Subcutaneous abdominal adipose tissue (tissue), 5 donors: ENCODE results near the gene SLC38A10.
"Not testable (repeated sequence)": the region's sequence is repeated elsewhere in the genome, so short reads cannot be mapped to it uniquely, and the experiment has no call there.

Source experiments
- H3K27ac ChIP-seq: one replicate; pipeline ENCODE4 v1.7.0; 2013; ENCODE audit warnings: low read depth, mild to moderate bottlenecking, inconsistent platforms, low read length, moderate library complexity
- H3K27me3 ChIP-seq, 5 donors: one replicate each; pipeline ENCODE4 v1.7.0; 2013; ENCODE audit warnings: low read length in 5 of 5, inconsistent platforms in 1 of 5; ENCODE audit not compliant: control insufficient read depth in 5 of 5, insufficient read depth in 4 of 5
- H3K36me3 ChIP-seq, 5 donors: one replicate each; pipeline ENCODE4 v1.7.0; 2013; ENCODE audit warnings: low read length in 5 of 5; ENCODE audit not compliant: control insufficient read depth in 5 of 5, insufficient read depth in 5 of 5
- H3K4me1 ChIP-seq, 5 donors: one replicate each; pipeline ENCODE4 v1.7.0; 2013; ENCODE audit warnings: low read length in 5 of 5, mild to moderate bottlenecking in 3 of 5, moderate library complexity in 1 of 5; ENCODE audit not compliant: control insufficient read depth in 5 of 5, insufficient read depth in 5 of 5
- H3K4me3 ChIP-seq, 5 donors: one replicate each; pipeline ENCODE4 v1.7.0; 2013; ENCODE audit warnings: low read length in 5 of 5, low read depth in 1 of 5
- H3K9ac ChIP-seq, 5 donors: one replicate each; pipeline ENCODE4 v1.7.0; 2013; ENCODE audit warnings: low read length in 5 of 5, mild to moderate bottlenecking in 4 of 5, moderate library complexity in 3 of 5
- H3K9me3 ChIP-seq, 5 donors: one replicate each; pipeline ENCODE4 v1.7.0; 2013; ENCODE audit warnings: low read length in 5 of 5; ENCODE audit not compliant: control insufficient read depth in 5 of 5
- donor health status: healthy.
- donor health status: healthy.
- donor health status: healthy.
- donor health status: healthy.
- donor health status: healthy.

SLC38A10 gene

GRCh38 chr17:81231121-81231645 lies 63.9 kb downstream of the SLC38A10 start:
- Histone ChIP-seq H3K27ac (no peak overlapping the region), H3K4me1 (peaks cover 0 to 9% (median 0%) of the 10 kb centered on the region in 5 donors), H3K4me3 (no peak overlapping the region), H3K9ac (no peak overlapping the region), H3K36me3 (peaks cover 0 to 63% (median 52%) of the 10 kb centered on the region in 5 donors), H3K9me3 (peaks cover 0 to 3% (median 0%) of the 10 kb centered on the region in 5 donors), H3K27me3 (no peaks in the 10 kb centered on the region)

- no peak overlapping the region for H3K4me3 ChIP-seq
- H3K9ac ChIP-seq: no peak overlapping the region
- H3K27ac ChIP-seq: no peak overlapping the region
- H3K4me1 ChIP-seq: peaks cover 0 to 9% (median 0%) of the 10 kb centered on the region in 5 donors
- H3K36me3 ChIP-seq: peaks cover 0 to 60% (median 52%) of the 10 kb centered on the region in 5 donors
- no peaks in the 10 kb centered on the region for H3K27me3 ChIP-seq
- peaks cover 0 to 3% (median 0%) of the 10 kb centered on the region in 5 donors for H3K9me3 ChIP-seq
Measured at GRCh38 chr17:81230043-81230820, 64.9 kb downstream of the SLC38A10 start.

GRCh38 chr17:81229666-81229920 lies 65.5 kb downstream of the SLC38A10 start:
- H3K9me3 ChIP-seq: peaks cover 0 to 3% (median 0%) of the 10 kb centered on the region in 5 donors
- H3K4me1 ChIP-seq: peaks cover 0 to 9% (median 0%) of the 10 kb centered on the region in 5 donors
- peaks cover 0 to 57% (median 52%) of the 10 kb centered on the region in 5 donors for H3K36me3 ChIP-seq
- no peak overlapping the region for H3K9ac ChIP-seq
- no peak overlapping the region for H3K4me3 ChIP-seq
- H3K27me3 ChIP-seq: no peaks in the 10 kb centered on the region
- no peak overlapping the region for H3K27ac ChIP-seq

- Histone ChIP-seq H3K4me3 (no peak overlapping the region), H3K9me3 (peaks cover 0 to 3% (median 0%) of the 10 kb centered on the region in 5 donors), H3K4me1 (peaks cover 0 to 9% (median 0%) of the 10 kb centered on the region in 5 donors), H3K9ac (no peak overlapping the region), H3K27me3 (no peaks in the 10 kb centered on the region), H3K36me3 (peaks cover 0 to 56% (median 52%) of the 10 kb centered on the region in 5 donors), H3K27ac (no peak overlapping the region)
Measured at GRCh38 chr17:81228834-81229665, 66.1 kb downstream of the SLC38A10 start.

GRCh38 chr17:81228420-81228819 lies 66.7 kb downstream of the SLC38A10 start:
- H3K27me3 ChIP-seq: no peaks in the 10 kb centered on the region
- H3K9ac ChIP-seq: no peak overlapping the region
- peaks cover 0 to 50% (median 47%) of the 10 kb centered on the region in 5 donors for H3K36me3 ChIP-seq
- peaks cover 3 to 15% (median 6%) of the 10 kb centered on the region in 5 donors for H3K4me1 ChIP-seq
- H3K4me3 ChIP-seq: no peak overlapping the region
- H3K9me3 ChIP-seq: peaks cover 0 to 3% (median 0%) of the 10 kb centered on the region in 5 donors
- no peak overlapping the region for H3K27ac ChIP-seq

- peaks cover 0 to 43% (median 42%) of the 10 kb centered on the region in 5 donors for H3K36me3 ChIP-seq
- peaks cover 3 to 20% (median 9%) of the 10 kb centered on the region in 5 donors for H3K4me1 ChIP-seq
- not testable (repeated sequence) for H3K9ac ChIP-seq, H3K27ac ChIP-seq, H3K9me3 ChIP-seq, H3K27me3 ChIP-seq, H3K4me3 ChIP-seq
Measured at GRCh38 chr17:81227630-81228029, 67.5 kb downstream of the SLC38A10 start.

GRCh38 chr17:81223762-81224130 lies 71.4 kb downstream of the SLC38A10 start:
- Histone ChIP-seq H3K9ac (peak overlapping the region in 4 of 5 donors; percentile 48 to 66 (median 57)), H3K4me3 (peak overlapping the region; percentile 47 to 69 (median 62)), H3K27ac (peak overlapping the region; percentile 16)

GRCh38 chr17:81222906-81223761 lies 72.0 kb downstream of the SLC38A10 start, which contains the start of gene CEP131:
CEP131 (minus strand) TSS chr17:81222965; CDS start chr17:81220056, 2,909 bp downstream.
- Histone ChIP-seq H3K4me3 (peak within 1 kb of the TSS; percentile 60 to 79 (median 70)), H3K27me3 (no peaks in the 10 kb centered on the region), H3K36me3 (peaks cover 0 to 13% (median 4%) of the 10 kb centered on the region in 5 donors), H3K9me3 (peaks cover 0 to 3% (median 0%) of the 10 kb centered on the region in 5 donors), H3K9ac (peak within 1 kb of the TSS in 4 of 5 donors; percentile 55 to 74 (median 72)), H3K27ac (peak within 1 kb of the TSS; percentile 16), H3K4me1 (peaks cover 7 to 27% (median 21%) of the 10 kb centered on the region in 5 donors)

More at GRCh38 chr17:81223762-81224130, 71.4 kb downstream of the SLC38A10 start:
- Histone ChIP-seq H3K9me3 (peaks cover 0 to 3% (median 0%) of the 10 kb centered on the region in 5 donors), H3K4me1 (peaks cover 7 to 30% (median 22%) of the 10 kb centered on the region in 5 donors), H3K27me3 (no peaks in the 10 kb centered on the region), H3K36me3 (peaks cover 0 to 17% (median 7%) of the 10 kb centered on the region in 5 donors)

GRCh38 chr17:81222620-81222905 lies 72.5 kb downstream of the SLC38A10 start:
- peaks cover 7 to 27% (median 20%) of the 10 kb centered on the region in 5 donors for H3K4me1 ChIP-seq
- H3K27me3 ChIP-seq: no peaks in the 10 kb centered on the region
- H3K27ac ChIP-seq: no peak overlapping the region

More at GRCh38 chr17:81222620-81222905, 72.5 kb downstream of the SLC38A10 start:
- Histone ChIP-seq H3K36me3 (peaks cover 0 to 13% (median 4%) of the 10 kb centered on the region in 5 donors), H3K9ac (peak overlapping the region in 4 of 5 donors; percentile 40 to 74 (median 72)), H3K9me3 (peaks cover 0 to 3% (median 0%) of the 10 kb centered on the region in 5 donors), H3K4me3 (peak overlapping the region in 4 of 5 donors; percentile 60 to 79 (median 72))
